Measurements from ENCODE around the gene FAM229B. TPM values are rescaled to one million over a fixed set of nuclear protein-coding genes. Genes with fewer than 3 reads are reported as not detected.

The FAM229B gene
- total RNA-seq, 2 experiments from 2014 or later, result 9.5 to 10.2 TPM

- intact Hi-C loops (cut with micrococcal nuclease), result no loop called here
- CTCF ChIA-PET, result no interaction called here
- no peak for DNase-seq
- H3K4me3 Mint-ChIP-seq, result no peak overlapping the region
- no peak overlapping the region for H3K27ac Mint-ChIP-seq
- H3K9me3 Mint-ChIP-seq, result no peaks in the 10 kb centered on the region
- H3K4me1 Mint-ChIP-seq (ENCODE audit: low read depth), result peaks cover 12% of the 10 kb centered on the region
- H3K27me3 Mint-ChIP-seq (ENCODE audit: low read depth), result no peaks in the 10 kb centered on the region
- H3K36me3 Mint-ChIP-seq (ENCODE audit: low read depth), result no peaks in the 10 kb centered on the region
These were observed 27.3 kb downstream of the FAM229B start for GRCh38 chr6:112114577-112115223.

- no peak for DNase-seq
- H3K4me3 Mint-ChIP-seq, result no peak overlapping the region
- H3K9me3 Mint-ChIP-seq, result no peaks in the 10 kb centered on the region
- no peaks in the 10 kb centered on the region for H3K36me3 Mint-ChIP-seq (ENCODE audit: low read depth)
- CTCF ChIA-PET, result interaction anchor here (0.7 to 1.8 kb wide), 2 partner anchors 29 to 48 kb away, joined by 4 to 7 read pairs; partner anchors contain the start of genes FAM229B and TUBE1
- no peak overlapping the region for H3K27ac Mint-ChIP-seq
- no peaks in the 10 kb centered on the region for H3K27me3 Mint-ChIP-seq (ENCODE audit: low read depth)
- H3K4me1 Mint-ChIP-seq (ENCODE audit: low read depth), result peaks cover 12% of the 10 kb centered on the region
- intact Hi-C loops (cut with micrococcal nuclease), result loop anchor here (2.0 kb wide), 2 partner anchors 29 to 39 kb away; partner anchors contain the start of genes FAM229B and TUBE1
These were observed 28.8 kb downstream of the FAM229B start for GRCh38 chr6:112116221-112116620.

GRCh38 chr6:112117554-112117953 lies 30.2 kb downstream of the FAM229B start:
- Mint-ChIP-seq H3K9me3 (no peaks in the 10 kb centered on the region), H3K27me3 (ENCODE audit: low read depth) (no peaks in the 10 kb centered on the region), H3K27ac (no peak overlapping the region), H3K4me3 (no peak overlapping the region), H3K36me3 (ENCODE audit: low read depth) (no peaks in the 10 kb centered on the region), H3K4me1 (ENCODE audit: low read depth) (peaks cover 12% of the 10 kb centered on the region)
- CTCF ChIA-PET, result no interaction called here
- intact Hi-C loops (cut with micrococcal nuclease), result loop anchor here (2.0 kb wide), 2 partner anchors 31 to 37 kb away; partner anchors contain the start of genes FAM229B and TUBE1
- DNase-seq, result peak; percentile 27

GRCh38 chr6:112118034-112118433 lies 30.6 kb downstream of the FAM229B start:
- no peak for DNase-seq
- H3K36me3 Mint-ChIP-seq (ENCODE audit: low read depth), result no peaks in the 10 kb centered on the region
- intact Hi-C loops (cut with micrococcal nuclease), result no loop called here
- H3K9me3 Mint-ChIP-seq, result no peaks in the 10 kb centered on the region
- CTCF ChIA-PET, result interaction anchor here (0.9 kb wide), 1 partner anchor 45 kb away, joined by 3 read pairs; no protein-coding TSS in a partner anchor
- H3K27ac Mint-ChIP-seq, result no peak overlapping the region
- H3K4me3 Mint-ChIP-seq, result no peak overlapping the region
- no peaks in the 10 kb centered on the region for H3K27me3 Mint-ChIP-seq (ENCODE audit: low read depth)
- peaks cover 12% of the 10 kb centered on the region for H3K4me1 Mint-ChIP-seq (ENCODE audit: low read depth)

- H3K9me3 Mint-ChIP-seq, result no peaks in the 10 kb centered on the region
- peaks cover 2% of the 10 kb centered on the region for H3K27me3 Mint-ChIP-seq (ENCODE audit: low read depth)
- H3K27ac Mint-ChIP-seq, result no peak overlapping the region
- H3K4me1 Mint-ChIP-seq (ENCODE audit: low read depth), result peaks cover 4% of the 10 kb centered on the region
- DNase-seq, result no peak
- H3K36me3 Mint-ChIP-seq (ENCODE audit: low read depth), result no peaks in the 10 kb centered on the region
- no peak overlapping the region for H3K4me3 Mint-ChIP-seq
- intact Hi-C loops (cut with micrococcal nuclease), result no loop called here
- CTCF ChIA-PET, result interaction anchor here (1.4 kb wide), 1 partner anchor 79 kb away, joined by 4 read pairs; no protein-coding TSS in a partner anchor
These were observed 35.4 kb downstream of the FAM229B start for GRCh38 chr6:112122756-112123155.

- H3K36me3 Mint-ChIP-seq (ENCODE audit: low read depth), result no peaks in the 10 kb centered on the region
- H3K27ac Mint-ChIP-seq, result no peak overlapping the region
- H3K9me3 Mint-ChIP-seq, result no peaks in the 10 kb centered on the region
- H3K4me1 Mint-ChIP-seq (ENCODE audit: low read depth), result no peaks in the 10 kb centered on the region
- no peak for DNase-seq
- peaks cover 2% of the 10 kb centered on the region for H3K27me3 Mint-ChIP-seq (ENCODE audit: low read depth)
- H3K4me3 Mint-ChIP-seq, result no peak overlapping the region
- intact Hi-C loops (cut with micrococcal nuclease), result no loop called here
- CTCF ChIA-PET, result interaction anchor here (0.6 to 1.4 kb wide), 3 partner anchors 38 to 80 kb away, joined by 3 to 5 read pairs (median 4); no protein-coding TSS in a partner anchor
These were observed 36.6 kb downstream of the FAM229B start for GRCh38 chr6:112123982-112124381.

GRCh38 chr6:112128208-112128607 lies 40.8 kb downstream of the FAM229B start:
- DNase-seq, result no peak
- Mint-ChIP-seq H3K9me3 (no peaks in the 10 kb centered on the region), H3K4me3 (no peak overlapping the region), H3K27ac (no peak overlapping the region), H3K4me1 (ENCODE audit: low read depth) (no peaks in the 10 kb centered on the region), H3K36me3 (ENCODE audit: low read depth) (no peaks in the 10 kb centered on the region), H3K27me3 (ENCODE audit: low read depth) (peaks cover 2% of the 10 kb centered on the region)
- intact Hi-C loops (cut with micrococcal nuclease), result no loop called here
- CTCF ChIA-PET, result interaction anchor here (0.8 to 1.3 kb wide), 2 partner anchors 35 to 41 kb away, joined by 3 read pairs; no protein-coding TSS in a partner anchor

- no peaks in the 10 kb centered on the region for H3K4me1 Mint-ChIP-seq (ENCODE audit: low read depth)
- no peaks in the 10 kb centered on the region for H3K9me3 Mint-ChIP-seq
- no peaks in the 10 kb centered on the region for H3K27me3 Mint-ChIP-seq (ENCODE audit: low read depth)
- intact Hi-C loops (cut with micrococcal nuclease), result no loop called here
- no peak overlapping the region for H3K4me3 Mint-ChIP-seq
- CTCF ChIA-PET, result no interaction called here
- H3K36me3 Mint-ChIP-seq (ENCODE audit: low read depth), result no peaks in the 10 kb centered on the region
- DNase-seq, result no peak
- no peak overlapping the region for H3K27ac Mint-ChIP-seq
These were observed 43.5 kb downstream of the FAM229B start for GRCh38 chr6:112130878-112131277.

GRCh38 chr6:112139052-112139451 lies 51.7 kb downstream of the FAM229B start:
- intact Hi-C loops (cut with micrococcal nuclease), result no loop called here
- no peaks in the 10 kb centered on the region for H3K27me3 Mint-ChIP-seq (ENCODE audit: low read depth)
- no peak overlapping the region for H3K27ac Mint-ChIP-seq
- H3K4me1 Mint-ChIP-seq (ENCODE audit: low read depth), result no peaks in the 10 kb centered on the region
- H3K36me3 Mint-ChIP-seq (ENCODE audit: low read depth), result no peaks in the 10 kb centered on the region
- CTCF ChIA-PET, result interaction anchor here (1.6 kb wide), 1 partner anchor 25 kb away, joined by 6 read pairs; no protein-coding TSS in a partner anchor
- H3K4me3 Mint-ChIP-seq, result no peak overlapping the region
- DNase-seq, result no peak
- H3K9me3 Mint-ChIP-seq, result no peaks in the 10 kb centered on the region

GRCh38 chr6:112141707-112142106 lies 54.3 kb downstream of the FAM229B start:
- Mint-ChIP-seq H3K36me3 (ENCODE audit: low read depth) (no peaks in the 10 kb centered on the region), H3K27me3 (ENCODE audit: low read depth) (no peaks in the 10 kb centered on the region), H3K27ac (no peak overlapping the region), H3K4me1 (ENCODE audit: low read depth) (no peaks in the 10 kb centered on the region), H3K9me3 (no peaks in the 10 kb centered on the region), H3K4me3 (no peak overlapping the region)
- intact Hi-C loops (cut with micrococcal nuclease), result no loop called here
- DNase-seq, result no peak
- CTCF ChIA-PET, result interaction anchor here (4.9 kb wide), 1 partner anchor 22 kb away, joined by 22 read pairs; no protein-coding TSS in a partner anchor

- no peaks in the 10 kb centered on the region for H3K27me3 Mint-ChIP-seq (ENCODE audit: low read depth)
- DNase-seq, result no peak
- no peaks in the 10 kb centered on the region for H3K4me1 Mint-ChIP-seq (ENCODE audit: low read depth)
- no peaks in the 10 kb centered on the region for H3K36me3 Mint-ChIP-seq (ENCODE audit: low read depth)
- H3K27ac Mint-ChIP-seq, result no peak overlapping the region
- H3K9me3 Mint-ChIP-seq, result no peaks in the 10 kb centered on the region
- intact Hi-C loops (cut with micrococcal nuclease), result no loop called here
- CTCF ChIA-PET, result interaction anchor here (0.5 to 4.9 kb wide), 5 partner anchors 12 to 167 kb away, joined by 3 to 22 read pairs (median 3); no protein-coding TSS in a partner anchor
- H3K4me3 Mint-ChIP-seq, result no peak overlapping the region
These were observed 56.9 kb downstream of the FAM229B start for GRCh38 chr6:112144145-112144926.

GRCh38 chr6:112145080-112145573 lies 57.7 kb downstream of the FAM229B start:
- intact Hi-C loops (cut with micrococcal nuclease), result no loop called here
- Mint-ChIP-seq H3K9me3 (no peaks in the 10 kb centered on the region), H3K4me3 (no peak overlapping the region), H3K4me1 (ENCODE audit: low read depth) (no peaks in the 10 kb centered on the region), H3K27me3 (ENCODE audit: low read depth) (no peaks in the 10 kb centered on the region), H3K27ac (no peak overlapping the region), H3K36me3 (ENCODE audit: low read depth) (no peaks in the 10 kb centered on the region)
- no peak for DNase-seq
- CTCF ChIA-PET, result interaction anchor here (0.5 to 4.9 kb wide), 3 partner anchors 18 to 98 kb away, joined by 3 to 22 read pairs (median 3); no protein-coding TSS in a partner anchor
